NCI-H82 treated with DMSO at 0.1 percent for 48 hours (cell line): ENCODE data around the gene GRB14.

Experiments used
- DNase-seq: peaks from one replicate; lab custom pipeline; 2025; ENCODE audit not compliant: unreplicated experiment; lab: John Stamatoyannopoulos, UW

GRB14 gene

DNA sequence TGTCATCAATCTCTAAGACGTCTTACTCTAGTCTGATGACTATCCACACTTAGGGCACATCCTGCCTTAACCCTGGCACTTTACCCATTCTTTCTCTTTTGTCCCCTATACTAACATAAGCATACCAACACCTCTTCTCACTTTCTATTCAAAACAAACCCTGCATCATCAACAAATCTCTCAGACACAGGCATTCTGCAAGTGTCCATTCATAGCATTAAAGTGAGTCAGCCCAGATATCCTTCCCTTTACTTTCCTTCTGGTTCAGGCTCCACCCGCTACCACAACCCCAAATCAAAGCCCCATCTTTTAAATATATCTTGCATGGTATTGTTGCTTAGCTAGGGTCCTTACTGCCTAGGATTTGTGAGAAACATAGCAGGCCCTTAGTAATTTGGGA is 3.8 kb downstream of the GRB14 start:
- DNase-seq: no peak

DNA sequence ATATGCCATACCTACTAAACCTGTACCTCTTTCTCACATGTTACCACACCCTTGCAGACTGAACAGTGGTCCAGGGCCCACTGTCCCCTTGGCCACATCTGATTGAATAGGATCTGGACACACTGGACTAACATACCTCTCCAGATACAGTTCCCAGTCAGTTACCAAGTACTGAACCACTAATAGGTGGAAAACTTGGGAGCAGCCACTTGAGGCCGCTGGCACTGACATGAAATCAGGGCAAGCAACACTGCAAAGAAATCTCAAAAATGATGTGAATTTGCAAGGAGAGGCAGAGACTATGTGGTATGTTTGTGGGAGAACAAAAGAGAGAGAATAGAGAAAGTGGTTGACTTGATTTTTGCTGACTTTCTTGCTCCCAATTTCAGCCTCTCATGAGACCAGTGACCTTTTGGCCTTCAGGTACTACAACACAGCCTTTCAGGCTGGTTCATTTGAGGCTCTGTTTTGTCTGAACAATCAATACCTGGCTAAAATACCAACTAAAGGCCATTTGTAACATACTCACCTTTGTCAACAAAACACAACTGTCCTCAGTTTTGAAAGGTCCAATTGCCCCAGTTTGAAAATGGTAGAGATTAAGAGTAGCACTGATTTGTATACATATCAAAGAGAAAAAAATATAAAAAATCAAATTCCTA is 7.8 kb downstream of the GRB14 start:
- DNase-seq: no peak

DNA sequence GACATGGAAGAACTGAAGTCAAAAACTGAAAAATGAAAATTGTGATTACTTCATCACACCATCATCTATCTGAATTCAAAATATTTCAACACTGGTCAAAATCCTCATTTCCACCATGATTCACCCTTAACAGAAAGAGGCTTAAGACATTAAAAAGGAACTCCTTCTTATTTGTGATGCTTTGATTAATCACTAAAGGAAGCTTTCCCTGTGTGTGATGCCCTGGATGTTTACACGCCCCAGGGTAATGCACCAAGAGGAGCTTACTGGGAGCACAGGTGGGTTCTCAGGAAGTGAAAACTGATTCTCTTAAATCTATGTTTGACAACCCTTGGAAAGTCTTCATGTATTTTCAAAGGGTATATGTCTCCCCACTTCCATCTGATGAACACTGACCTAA is 11.5 kb downstream of the GRB14 start:
- DNase-seq: no peak

DNA sequence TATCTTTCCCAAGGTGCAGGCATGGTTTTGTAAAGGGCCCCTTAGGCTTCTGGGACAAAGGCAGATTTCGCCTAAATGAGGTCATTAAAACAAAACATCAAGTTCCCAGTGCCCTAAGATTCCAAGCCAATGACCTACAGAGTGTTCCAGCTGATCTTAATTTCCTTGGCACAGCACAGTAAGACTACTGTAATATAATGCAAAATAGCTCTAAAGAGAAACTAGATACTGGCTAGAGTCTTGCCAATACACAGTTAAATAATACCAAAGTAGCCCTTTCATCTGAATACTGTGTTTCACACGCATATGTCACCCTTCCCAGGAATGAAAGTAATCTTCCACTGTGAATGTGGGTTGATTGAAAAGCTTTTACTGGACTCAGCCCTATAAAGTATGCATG is 14.7 kb downstream of the GRB14 start:
- no peak for DNase-seq

DNA sequence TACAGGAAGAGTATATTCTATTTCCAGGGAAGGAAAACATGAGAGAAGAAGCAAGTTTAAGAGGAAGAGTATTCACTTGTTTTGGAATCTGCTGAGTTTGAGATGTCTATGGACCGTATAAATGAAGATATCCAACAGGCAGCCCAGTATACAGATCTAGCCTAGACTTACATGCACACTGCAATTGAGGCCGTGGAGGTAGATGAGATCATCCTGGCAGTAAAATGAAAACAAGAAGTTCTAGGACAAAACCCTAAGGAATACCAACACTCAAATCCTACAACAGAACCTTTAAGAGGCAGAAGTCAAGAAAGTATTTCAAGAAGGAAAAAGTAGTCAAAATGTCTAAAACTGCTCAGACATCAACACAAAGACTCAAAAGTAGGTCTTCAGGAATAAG is 16.0 kb downstream of the GRB14 start:
- DNase-seq: no peak

DNA sequence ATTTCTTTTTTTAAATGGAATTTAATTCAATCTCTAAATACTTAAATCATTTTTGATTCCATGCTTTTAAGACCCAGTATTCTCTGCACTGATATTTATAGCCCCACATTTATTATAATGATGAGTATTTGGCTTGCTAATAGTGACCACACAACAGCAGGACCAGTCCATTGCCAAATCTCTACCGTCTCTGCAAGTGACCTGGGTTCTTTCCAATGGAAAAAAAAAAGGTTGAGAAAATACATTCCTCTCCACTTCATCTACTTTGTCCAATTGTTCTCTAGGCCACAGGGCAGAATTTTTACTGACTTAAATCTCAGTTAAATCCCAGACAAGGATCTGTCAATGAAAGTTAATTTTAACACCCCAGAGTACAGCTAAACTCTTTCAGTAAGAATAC is 20.5 kb downstream of the GRB14 start:
- no peak for DNase-seq

DNA sequence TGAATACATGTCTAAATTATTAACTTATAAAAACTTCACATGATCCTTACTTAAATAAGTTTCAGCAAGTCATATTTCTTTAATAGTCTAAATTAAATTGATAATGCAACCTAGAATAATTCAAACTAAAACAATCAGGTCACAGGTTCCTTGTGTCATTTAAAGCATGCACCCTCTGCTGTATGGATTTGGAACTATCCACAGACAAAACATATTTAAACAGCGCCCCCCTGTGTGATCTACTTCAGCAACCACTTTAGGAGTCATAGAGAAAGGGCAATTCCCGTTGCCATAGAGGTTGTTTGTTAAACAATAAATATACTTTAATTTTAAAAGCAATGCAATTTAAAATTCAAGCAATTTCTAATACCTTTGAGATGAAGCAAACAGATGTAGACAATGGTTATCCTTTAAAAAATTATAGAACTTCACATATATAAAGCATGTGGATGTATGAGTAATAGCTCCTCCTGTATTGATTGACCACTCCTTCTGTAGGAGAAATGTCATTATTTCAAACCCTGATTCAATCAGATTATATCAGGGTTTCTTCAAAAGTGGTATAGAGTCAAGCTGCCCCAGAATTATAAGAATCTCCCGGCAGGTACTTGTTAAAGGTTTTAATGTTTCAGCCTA is 21.2 kb downstream of the GRB14 start:
- peak; percentile 63 for DNase-seq

DNA sequence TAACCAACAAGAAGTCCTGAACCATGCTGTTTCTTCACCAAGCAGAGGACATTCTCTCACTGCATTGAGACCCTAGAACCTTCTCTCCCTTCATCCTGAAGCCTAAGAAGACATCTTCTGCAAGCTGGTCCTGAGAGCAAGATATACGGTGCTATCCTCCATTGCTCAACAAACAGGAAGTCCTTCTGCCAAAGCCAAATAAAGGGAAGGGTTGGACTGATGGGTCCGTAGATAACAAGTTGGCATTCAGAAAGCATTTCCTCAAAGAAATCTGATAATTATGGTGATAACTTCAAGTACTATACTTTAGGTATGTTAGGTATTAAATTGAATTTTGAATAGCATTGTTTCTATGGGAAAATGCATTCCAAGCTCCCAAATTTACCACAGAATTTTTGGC is 23.3 kb downstream of the GRB14 start:
- DNase-seq: no peak

DNA sequence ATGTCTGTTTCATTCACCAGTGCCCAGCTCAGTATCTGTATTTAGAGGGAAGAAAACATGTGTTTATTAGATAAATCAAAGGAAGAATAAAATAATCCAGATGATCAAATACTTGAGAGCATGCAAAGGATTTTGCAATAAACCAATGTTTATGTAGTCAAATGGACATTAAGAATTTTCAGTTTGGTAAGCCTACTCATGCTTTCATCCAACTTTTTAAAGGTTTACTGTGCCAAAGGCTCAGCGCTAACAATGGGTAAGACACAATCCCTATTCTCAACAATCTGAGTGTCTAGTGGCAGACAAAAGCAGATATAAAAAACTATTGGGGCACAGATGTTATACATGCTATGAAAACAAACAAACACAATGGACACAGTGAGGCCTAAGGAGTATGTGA is 26.3 kb downstream of the GRB14 start:
- no peak for DNase-seq

DNA sequence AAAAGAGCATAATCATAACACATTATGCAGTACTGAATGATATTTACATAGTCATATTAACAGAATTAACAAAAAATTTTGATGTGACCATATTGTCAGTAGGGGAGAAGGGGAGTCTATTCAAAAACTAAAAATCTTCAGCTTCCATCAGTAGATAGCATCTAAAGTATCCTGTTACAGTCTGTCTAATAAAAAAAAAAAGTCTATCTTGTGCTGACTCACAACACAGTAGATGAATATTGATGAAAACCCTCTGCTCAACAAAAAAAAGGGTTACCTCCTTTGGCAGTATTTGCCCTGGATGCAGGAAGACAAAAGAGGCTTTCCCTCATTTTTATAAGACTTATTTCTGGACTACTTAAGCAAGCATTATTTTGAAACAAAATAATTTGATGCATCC is 27.3 kb downstream of the GRB14 start:
- DNase-seq: no peak

DNA sequence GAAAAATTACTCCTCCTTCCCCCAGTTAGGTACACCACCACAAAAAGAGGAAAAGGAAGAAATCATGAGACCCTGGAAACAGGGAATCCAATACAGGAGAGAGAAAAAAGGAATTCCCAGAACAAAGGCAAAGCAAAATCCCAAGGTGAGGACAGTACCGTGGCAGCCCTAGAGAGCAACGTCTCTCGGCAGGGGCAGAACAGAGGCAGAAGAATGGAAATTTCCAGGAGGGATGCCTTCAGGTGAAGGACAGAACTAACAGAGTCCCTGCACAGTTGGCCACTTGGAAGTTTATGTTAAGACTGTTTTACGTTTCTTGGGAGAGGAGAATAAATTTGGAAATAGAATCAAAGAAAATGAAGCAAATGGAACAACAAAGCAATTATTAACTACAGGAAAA is 27.7 kb downstream of the GRB14 start:
- DNase-seq: no peak

DNA sequence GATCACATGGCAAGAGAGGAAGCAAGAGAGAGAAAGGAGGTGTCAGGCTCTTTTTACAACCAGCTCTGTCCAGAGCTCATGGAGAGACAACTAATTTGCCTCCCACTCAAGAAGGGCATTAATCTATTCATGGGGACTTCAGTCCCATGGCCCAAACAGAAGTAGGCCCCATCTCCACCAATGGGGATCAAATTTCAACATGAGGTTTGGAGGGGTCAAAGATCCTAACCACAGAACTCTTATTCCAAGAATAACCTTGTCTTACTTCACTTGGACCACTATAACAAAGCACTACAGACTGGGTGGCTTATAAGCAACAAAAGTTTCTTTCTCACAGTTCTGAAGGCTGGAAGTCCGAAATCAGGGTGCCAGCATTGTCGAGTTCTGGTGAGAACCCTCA is 31.8 kb downstream of the GRB14 start:
- DNase-seq: no peak

DNA sequence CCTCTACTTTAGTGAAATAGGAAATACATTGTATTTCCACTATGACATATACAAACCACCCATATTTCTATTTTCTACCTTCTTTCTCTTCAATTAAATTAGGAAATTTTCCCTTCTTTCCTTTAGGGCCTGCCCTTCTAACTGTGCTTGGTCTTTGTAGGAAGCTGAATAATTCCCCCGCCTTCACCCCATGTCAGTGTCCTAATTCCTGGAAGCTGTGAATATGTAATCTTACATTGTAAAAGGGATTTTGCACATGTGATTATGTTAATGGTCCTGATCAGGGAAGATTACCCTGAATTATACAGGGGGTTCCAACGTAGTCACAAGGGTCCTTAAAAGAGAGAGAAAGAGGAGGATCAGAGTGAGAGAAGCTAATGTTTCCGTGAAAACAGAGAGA is 40.2 kb downstream of the GRB14 start:
- no peak for DNase-seq

DNA sequence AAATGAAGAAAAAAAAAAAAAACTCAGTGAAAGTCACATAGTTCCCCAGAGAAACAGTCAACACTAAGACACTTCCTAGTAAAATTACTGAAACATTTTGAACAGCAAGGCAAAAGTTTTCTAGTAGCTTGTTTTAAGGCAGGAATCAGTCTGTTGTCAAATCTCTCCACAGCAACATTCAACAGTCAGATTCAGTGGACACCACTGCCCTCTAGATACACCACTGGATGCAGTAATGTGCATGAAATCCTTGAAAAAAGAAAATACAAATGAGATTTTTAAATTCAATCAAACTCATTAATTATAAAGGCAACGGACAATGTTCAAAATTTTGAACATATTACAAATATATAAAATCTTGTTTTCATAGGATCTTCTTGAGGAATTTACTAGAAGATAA is 46.4 kb downstream of the GRB14 start:
- no peak for DNase-seq

DNA sequence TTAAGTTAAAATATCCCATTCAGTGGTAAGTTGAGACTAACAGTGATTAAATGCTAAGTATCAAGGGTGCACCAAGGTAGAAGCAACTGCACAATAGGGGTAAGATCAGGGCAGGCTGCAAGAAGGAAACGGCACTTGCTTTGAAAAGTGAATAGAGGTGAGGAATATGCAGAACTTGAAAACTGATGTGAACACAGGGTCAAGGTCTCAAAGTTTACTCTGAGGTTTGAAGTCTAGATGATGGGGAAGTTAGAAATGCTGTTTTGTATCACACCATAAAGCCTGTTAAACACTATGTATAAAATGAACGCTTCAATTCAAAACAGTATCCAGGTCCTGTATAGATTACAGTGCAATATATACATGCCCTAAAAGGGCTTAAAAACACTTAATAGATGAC is 50.8 kb downstream of the GRB14 start:
- no peak for DNase-seq

DNA sequence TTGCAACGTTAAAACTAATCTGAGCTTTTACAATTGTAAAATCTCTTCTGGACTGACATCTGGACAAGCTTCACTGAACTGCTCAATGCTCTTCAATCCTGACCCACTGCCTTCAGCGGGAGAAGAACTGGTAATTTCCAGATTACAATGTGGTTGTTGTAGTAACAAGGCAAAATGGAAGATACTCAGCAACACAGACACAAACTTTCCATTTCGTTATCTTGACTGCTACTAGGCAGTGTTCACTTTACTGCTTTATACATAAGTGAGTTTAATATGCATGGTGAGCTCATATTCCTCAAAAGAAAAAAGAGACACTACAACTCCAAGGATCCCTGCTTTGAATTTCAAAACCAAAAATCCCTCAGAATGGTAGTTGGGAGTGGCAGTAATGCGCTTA is 51.9 kb downstream of the GRB14 start:
- DNase-seq: peak; percentile 57

DNA sequence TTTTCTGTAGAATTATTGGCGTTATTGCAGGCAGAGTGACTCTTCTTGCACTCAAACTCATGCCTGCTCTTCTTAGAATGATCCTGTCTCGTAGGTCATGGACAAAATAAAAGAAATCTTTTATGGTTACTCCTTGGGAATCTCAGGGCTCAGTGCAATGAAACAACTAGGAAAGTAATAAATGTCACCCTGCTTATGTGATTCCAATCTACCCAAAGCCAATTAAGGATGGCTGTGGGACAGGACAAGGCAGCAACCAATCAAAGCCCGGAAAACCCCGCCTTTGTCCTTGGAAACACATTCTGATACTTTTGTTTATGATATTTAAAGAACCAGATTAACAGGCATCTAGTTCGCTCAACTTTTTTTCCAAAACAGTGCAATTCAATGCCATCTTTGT is 53.0 kb downstream of the GRB14 start:
- peak; percentile 90 for DNase-seq

DNA sequence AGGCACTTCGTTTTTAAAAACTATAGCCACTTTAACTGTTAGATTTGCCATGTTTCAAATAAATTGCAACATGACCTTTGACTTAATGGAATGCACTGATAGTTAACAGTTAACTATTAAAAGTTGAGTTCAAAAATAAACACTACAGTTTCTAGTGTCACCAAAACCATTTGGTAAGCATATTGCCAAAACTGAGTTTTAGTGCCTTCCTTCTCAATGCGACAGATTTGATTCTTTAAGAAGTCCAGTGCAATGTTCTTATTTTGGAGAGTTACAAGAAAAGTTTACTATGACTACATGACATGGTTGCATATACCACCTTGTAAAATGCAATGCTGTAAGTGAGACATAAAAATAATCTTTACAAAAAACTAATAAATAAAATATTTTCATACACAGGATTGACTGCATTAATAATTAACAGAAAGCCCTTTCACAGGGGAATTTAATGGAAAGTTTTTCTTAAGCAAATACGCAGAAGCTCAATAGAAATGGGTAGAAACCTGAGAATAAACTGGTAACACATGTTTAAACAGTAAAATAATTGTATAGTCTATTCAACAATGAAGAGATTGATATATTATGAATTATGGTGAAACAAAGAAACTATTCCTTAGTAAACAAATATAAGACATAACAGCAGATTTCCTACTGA is 53.8 kb downstream of the GRB14 start:
- no peak for DNase-seq

DNA sequence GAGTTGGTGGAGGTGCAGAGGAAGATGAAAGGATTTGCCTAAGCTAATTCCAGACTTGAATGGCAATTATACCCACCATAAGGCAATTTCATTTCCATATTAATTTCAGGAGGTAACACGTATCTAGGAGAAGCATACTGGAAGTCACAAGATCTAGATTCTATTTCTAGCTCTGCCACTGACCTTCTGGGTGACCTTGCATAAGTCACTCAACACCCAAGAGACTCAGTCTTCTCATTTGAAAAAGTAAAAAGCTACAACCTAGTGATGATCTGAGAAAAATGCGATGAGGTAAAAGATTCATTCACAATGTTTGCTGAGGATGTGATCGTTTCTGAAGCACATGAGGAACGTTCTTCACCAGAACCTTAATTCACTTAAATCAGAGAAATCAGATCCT is 55.9 kb downstream of the GRB14 start:
- DNase-seq: no peak

DNA sequence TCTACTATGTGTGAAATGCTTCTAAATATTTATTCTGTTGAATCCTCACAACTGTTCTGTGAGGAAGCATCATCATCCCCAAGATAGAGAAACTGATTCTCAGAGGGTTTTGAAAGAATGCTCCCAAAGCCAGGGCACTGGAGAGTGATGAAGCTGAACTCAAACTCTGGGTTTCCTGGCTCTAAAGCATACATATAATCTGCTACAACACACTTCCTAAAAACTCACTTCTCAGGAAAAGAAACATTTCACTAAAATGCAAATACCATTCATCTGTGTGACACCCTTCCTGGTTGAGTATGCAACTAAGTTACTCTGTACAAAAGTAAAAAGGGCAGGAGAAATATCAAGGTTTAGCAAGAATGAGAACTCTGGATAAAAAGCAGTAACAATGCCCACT is 58.6 kb downstream of the GRB14 start:
- DNase-seq: no peak

DNA sequence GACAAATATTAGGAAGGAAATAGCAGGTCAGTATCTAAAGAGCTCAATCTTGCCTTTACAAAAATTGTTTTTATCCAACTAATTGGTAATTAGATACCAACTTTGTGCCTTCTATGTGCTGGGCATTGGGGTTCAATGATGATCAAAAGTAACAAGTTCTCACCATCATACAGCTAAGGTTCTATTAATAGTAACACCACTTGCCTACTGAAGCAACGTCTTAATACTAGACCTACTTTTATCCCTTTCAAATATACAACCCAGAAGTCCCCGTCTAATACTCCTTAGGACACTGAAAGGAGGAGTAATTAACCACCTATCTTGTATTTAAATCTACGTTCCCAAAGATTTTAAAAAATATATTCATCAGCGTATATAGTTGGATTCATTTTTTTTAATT is 59.3 kb downstream of the GRB14 start:
- no peak for DNase-seq

DNA sequence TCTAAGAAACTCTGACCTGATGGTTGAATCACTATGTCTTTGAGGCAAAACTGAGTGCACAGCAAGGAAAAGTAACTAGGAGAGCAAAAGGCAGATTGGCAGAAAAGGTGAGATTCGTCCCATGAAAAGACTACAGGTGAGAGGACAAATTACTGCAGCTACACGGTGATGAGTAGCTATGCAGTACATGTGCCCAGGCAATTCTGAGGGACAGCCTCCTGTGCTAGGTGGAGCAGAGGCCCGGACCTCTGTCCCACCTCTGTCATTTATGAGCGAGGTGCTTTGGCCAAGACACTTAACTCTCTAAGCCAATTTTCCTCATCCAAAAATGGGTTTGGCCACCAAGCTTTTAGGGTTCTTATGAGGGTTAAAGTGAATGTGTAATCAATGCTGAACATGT is 59.9 kb downstream of the GRB14 start:
- no peak for DNase-seq

DNA sequence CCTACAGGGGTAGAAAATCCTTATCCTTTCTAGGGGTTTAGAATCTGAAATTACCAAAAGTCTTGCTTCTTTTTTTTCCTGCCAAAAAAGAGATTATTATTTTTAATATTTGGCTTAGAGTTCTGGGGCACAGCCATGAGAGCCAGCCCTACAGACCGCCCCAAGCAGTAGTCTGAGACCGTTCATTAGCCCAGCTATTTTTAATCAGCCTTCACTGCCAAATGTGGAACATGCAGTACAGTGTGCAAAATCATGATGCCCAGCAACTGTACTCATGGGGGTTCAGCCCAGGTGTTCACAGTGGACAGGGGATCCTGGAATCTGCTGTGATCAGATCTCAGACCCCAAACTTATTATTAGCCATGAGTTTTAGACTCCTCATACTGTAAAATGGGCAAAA is 60.4 kb downstream of the GRB14 start:
- no peak for DNase-seq
